HG03025 (cell line): ENCODE measurements around the gene DGKG.

ENCODE experiments used
- ATAC-seq: cut with Tn5 transposase; IDR thresholded peaks from one replicate; pipeline ENCODE4 v1.9.1; 2021; ENCODE audit warnings: mild to moderate bottlenecking, moderate library complexity; ENCODE audit not compliant: unreplicated experiment, low FRiP score

The DGKG gene

GRCh38 chr3:186152361-186152798, 209.7 kb downstream of the DGKG start:
- ATAC-seq: peak; percentile 15

GRCh38 chr3:186151077-186151971, 210.7 kb downstream of the DGKG start:
- ATAC-seq: no peak

- no peak for ATAC-seq
These were observed 211.8 kb downstream of the DGKG start for GRCh38 chr3:186150041-186150830.

GRCh38 chr3:186149319-186149960, 212.6 kb downstream of the DGKG start:
- ATAC-seq: no peak

- no peak for ATAC-seq
These were observed 217.8 kb downstream of the DGKG start for GRCh38 chr3:186144257-186144656.

- ATAC-seq: no peak
These were observed 218.8 kb downstream of the DGKG start for GRCh38 chr3:186143250-186143649.

GRCh38 chr3:186142393-186142932, 219.6 kb downstream of the DGKG start:
- ATAC-seq: no peak

GRCh38 chr3:186141790-186142189, 220.2 kb downstream of the DGKG start:
- no peak for ATAC-seq

GRCh38 chr3:186138272-186138981, 223.6 kb downstream of the DGKG start:
- ATAC-seq: no peak

- no peak for ATAC-seq
These were observed 224.9 kb downstream of the DGKG start for GRCh38 chr3:186137051-186137685.

GRCh38 chr3:186133980-186134379, 228.1 kb downstream of the DGKG start:
- ATAC-seq: no peak

GRCh38 chr3:186132487-186132886, 229.5 kb downstream of the DGKG start:
- ATAC-seq: no peak

- no peak for ATAC-seq
These were observed 232.8 kb downstream of the DGKG start for GRCh38 chr3:186129206-186129605.

GRCh38 chr3:186128158-186128557, 233.9 kb downstream of the DGKG start:
- ATAC-seq: no peak

GRCh38 chr3:186127463-186127862, 234.6 kb downstream of the DGKG start:
- ATAC-seq: no peak

- ATAC-seq: no peak
These were observed 236.9 kb downstream of the DGKG start for GRCh38 chr3:186125118-186125517.

- no peak for ATAC-seq
These were observed 237.4 kb downstream of the DGKG start for GRCh38 chr3:186124592-186124991.

GRCh38 chr3:186123012-186123411, 239.0 kb downstream of the DGKG start:
- no peak for ATAC-seq

GRCh38 chr3:186121968-186122367, 240.1 kb downstream of the DGKG start:
- no peak for ATAC-seq

- ATAC-seq: no peak
These were observed 240.8 kb downstream of the DGKG start for GRCh38 chr3:186121278-186121677.
